ENCODE measurements around the gene RALA.

The RALA gene

GRCh38 chr7:39623047-39623731, at the start of gene RALA:
TSS of gene RALA (plus strand) at chr7:39623572. CDS start at chr7:39686668, 63,096 bp downstream.
- Mint-ChIP-seq H3K27me3 (ENCODE audit: low read depth) (peaks cover 3% of the 10 kb centered on the region), H3K4me1 (peaks cover 51% of the 10 kb centered on the region), H3K27ac (peak within 1 kb of the TSS; percentile 96 to 99 (median 99)), H3K4me3 (peak within 1 kb of the TSS; percentile 95 to 98 (median 97)), H3K36me3 (ENCODE audit: low read depth) (peaks cover 3% of the 10 kb centered on the region), H3K9me3 (no peaks in the 10 kb centered on the region)
- TF ChIP-seq CTCF (IDR thresholded peaks at IDR 0.05; ENCODE audit: unreplicated experiment in 3 of 3): no peak

- Mint-ChIP-seq H3K4me3 (no peak overlapping the region), H3K27ac (no peak overlapping the region), H3K36me3 (ENCODE audit: low read depth) (peaks cover 55% of the 10 kb centered on the region), H3K9me3 (no peaks in the 10 kb centered on the region), H3K4me1 (no peaks in the 10 kb centered on the region), H3K27me3 (ENCODE audit: low read depth) (no peaks in the 10 kb centered on the region)
- TF ChIP-seq CTCF (IDR thresholded peaks at IDR 0.05; ENCODE audit: unreplicated experiment in 3 of 3): no peak
These were observed 48.6 kb upstream of the RALA start for GRCh38 chr7:39574673-39575349.

GRCh38 chr7:39577229-39577874, 46.0 kb upstream of the RALA start:
- no peaks in the 10 kb centered on the region for H3K27me3 Mint-ChIP-seq (ENCODE audit: low read depth)
- no peak for TF ChIP-seq CTCF (IDR thresholded peaks at IDR 0.05; ENCODE audit: unreplicated experiment in 3 of 3)
- H3K4me1 Mint-ChIP-seq: no peaks in the 10 kb centered on the region
- H3K9me3 Mint-ChIP-seq: no peaks in the 10 kb centered on the region
- no peak overlapping the region for H3K27ac Mint-ChIP-seq
- peaks cover 41% of the 10 kb centered on the region for H3K36me3 Mint-ChIP-seq (ENCODE audit: low read depth)
- H3K4me3 Mint-ChIP-seq: no peak overlapping the region

GRCh38 chr7:39580149-39580874, 43.1 kb upstream of the RALA start:
- H3K36me3 Mint-ChIP-seq (ENCODE audit: low read depth): peaks cover 21% of the 10 kb centered on the region
- no peaks in the 10 kb centered on the region for H3K9me3 Mint-ChIP-seq
- TF ChIP-seq CTCF (IDR thresholded peaks at IDR 0.05; ENCODE audit: unreplicated experiment in 3 of 3): peak; percentile 84 to 87 (median 85)
- H3K27me3 Mint-ChIP-seq (ENCODE audit: low read depth): no peaks in the 10 kb centered on the region
- peak overlapping the region in 2 of 3 experiments; percentile 4 to 5 for H3K27ac Mint-ChIP-seq
- no peak overlapping the region for H3K4me3 Mint-ChIP-seq
- no peaks in the 10 kb centered on the region for H3K4me1 Mint-ChIP-seq

GRCh38 chr7:39582536-39582935, 40.8 kb upstream of the RALA start:
- no peak overlapping the region for H3K4me3 Mint-ChIP-seq
- no peak overlapping the region for H3K27ac Mint-ChIP-seq
- no peaks in the 10 kb centered on the region for H3K4me1 Mint-ChIP-seq

More at GRCh38 chr7:39582536-39582935, 40.8 kb upstream of the RALA start:
- Mint-ChIP-seq H3K9me3 (no peaks in the 10 kb centered on the region), H3K27me3 (ENCODE audit: low read depth) (no peaks in the 10 kb centered on the region), H3K36me3 (ENCODE audit: low read depth) (peaks cover 8% of the 10 kb centered on the region)
- no peak for TF ChIP-seq CTCF (IDR thresholded peaks at IDR 0.05; ENCODE audit: unreplicated experiment in 3 of 3)

Measured in nephron (organoid).